Bone marrow (tissue), 2 donors: Measurements from ENCODE around the gene PGP.

Experiments
- DNase-seq, 2 donors: peaks; one replicate each; lab custom pipeline; 2025; lab: John Stamatoyannopoulos, UW

Gene PGP

DNA sequence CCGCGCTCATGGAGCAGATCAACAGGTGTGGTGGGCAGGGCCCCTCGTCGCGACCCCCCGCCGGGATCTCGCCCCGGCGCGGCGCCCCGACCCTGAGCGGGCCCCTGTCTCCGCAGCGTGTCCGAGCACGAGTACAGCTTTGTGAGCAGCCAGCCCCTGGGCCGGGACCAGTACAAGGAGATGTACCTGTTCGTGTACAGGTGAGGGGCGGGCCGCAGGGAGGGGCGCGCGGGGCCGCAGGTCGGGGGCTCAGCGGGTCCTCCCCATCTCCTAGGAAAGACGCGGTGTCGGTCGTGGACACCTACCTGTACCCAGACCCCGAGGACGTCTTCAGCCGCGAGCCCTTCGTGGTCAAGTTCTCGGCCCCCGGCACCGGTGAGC lies 22.5 kb upstream of the PGP start:
- no peak for DNase-seq

DNA sequence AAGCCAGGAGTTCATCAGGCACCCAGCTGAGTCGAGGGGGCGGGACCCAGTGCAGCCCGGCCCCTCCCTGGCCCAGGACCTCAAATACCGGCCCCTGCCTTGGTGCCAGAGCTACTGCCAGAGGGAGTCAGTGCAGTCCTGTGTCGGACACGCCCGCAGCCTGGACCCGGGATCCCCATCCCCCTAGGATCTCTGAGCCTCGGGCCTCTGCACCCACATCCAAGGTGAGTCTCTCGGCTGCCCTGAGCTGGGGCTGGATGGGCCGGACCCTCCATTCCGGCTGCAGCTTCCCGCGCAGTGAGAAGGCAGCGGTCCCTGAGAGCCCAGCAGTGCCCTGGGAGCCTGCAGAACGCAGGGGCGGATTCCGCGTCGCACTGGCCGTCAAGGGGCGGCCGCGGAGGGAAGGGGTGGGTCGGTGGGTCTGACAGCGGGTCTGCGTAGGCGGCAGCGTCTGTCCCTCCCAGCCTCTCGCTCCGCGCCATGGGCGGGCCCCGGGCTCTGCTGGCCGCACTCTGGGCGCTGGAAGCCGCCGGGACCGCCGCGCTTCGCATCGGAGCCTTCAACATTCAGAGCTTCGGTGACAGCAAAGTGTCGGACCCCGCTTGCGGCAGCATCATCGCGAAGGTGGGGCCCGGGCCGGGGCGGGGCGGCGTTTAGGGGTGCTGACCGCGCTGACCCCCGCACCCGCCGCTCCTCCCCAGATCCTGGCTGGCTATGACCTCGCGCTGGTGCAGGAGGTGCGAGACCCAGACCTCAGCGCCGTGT lies 21.9 kb upstream of the PGP start, which contains the start of gene DNASE1L2:
Gene DNASE1L2, plus strand, starts transcription at position 108 of the 765 bp plus-strand sequence. Its CDS starts 373 bp downstream, at position 481.
- no peak for DNase-seq

DNA sequence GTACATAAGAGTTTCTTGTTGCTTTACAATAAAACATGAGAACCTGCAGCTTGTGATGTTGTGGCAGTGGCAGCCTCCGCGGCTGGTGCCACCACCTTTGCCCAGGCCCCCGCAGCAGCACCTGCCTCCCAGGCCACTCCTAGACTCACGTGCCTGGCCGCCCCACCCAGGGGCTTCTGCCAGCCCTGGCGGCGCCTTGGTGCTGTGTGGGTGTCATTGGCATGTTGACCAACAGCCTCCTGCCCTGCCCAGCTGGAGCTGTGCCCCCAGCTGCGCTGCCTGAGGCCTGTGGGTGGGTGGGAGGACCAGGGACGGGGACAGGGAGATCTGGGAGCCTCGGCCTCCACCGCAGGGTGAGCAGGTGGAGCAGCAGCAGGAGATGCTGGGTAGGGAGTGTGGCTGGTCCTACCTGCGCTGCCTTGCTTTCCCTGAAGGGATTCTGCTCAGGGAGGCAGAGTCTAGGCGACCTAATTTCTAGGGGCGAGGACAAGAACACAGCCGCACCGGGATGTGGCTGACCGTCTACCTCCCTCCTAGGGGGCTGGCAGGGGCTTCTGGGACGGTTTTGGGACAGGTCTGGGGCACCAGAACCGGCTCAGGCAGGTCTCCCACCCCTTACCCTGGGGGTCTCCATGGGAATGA lies 21.2 kb upstream of the PGP start:
- no peak for DNase-seq

DNA sequence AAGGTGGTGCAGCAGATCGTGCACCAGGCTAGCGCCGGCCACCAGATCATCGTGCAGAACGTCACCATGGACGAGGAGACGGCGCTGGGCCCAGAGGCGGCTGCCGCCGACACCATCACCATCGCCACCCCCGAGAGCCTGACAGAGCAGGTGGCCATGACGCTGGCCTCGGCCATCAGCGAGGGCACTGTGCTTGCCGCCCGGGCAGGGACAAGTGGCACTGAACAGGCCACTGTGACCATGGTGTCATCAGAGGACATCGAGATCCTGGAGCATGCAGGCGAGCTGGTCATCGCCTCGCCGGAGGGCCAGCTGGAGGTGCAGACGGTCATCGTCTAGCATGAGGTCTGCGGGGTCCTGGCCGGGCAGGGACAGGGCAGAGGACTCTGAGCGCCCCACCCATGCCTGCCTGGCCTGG lies 20.6 kb upstream of the PGP start:
- no peak for DNase-seq

DNA sequence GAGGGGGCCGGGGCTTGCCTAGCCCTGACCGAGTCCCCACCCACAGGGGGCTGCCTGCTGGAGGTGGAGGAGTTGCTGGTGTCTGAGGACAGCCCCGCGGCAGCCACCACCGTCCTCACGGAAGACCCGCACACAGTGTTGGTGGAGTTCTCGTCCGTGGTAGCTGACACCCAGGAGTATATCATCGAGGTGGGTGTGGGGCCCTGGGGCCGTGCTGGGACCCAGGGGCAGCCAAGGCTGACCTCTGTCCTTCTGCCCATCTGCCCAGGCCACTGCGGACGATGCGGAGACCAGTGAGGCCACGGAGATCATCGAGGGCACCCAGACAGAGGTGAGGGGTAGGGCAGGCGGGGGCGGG lies 20.2 kb upstream of the PGP start:
- DNase-seq = no peak

DNA sequence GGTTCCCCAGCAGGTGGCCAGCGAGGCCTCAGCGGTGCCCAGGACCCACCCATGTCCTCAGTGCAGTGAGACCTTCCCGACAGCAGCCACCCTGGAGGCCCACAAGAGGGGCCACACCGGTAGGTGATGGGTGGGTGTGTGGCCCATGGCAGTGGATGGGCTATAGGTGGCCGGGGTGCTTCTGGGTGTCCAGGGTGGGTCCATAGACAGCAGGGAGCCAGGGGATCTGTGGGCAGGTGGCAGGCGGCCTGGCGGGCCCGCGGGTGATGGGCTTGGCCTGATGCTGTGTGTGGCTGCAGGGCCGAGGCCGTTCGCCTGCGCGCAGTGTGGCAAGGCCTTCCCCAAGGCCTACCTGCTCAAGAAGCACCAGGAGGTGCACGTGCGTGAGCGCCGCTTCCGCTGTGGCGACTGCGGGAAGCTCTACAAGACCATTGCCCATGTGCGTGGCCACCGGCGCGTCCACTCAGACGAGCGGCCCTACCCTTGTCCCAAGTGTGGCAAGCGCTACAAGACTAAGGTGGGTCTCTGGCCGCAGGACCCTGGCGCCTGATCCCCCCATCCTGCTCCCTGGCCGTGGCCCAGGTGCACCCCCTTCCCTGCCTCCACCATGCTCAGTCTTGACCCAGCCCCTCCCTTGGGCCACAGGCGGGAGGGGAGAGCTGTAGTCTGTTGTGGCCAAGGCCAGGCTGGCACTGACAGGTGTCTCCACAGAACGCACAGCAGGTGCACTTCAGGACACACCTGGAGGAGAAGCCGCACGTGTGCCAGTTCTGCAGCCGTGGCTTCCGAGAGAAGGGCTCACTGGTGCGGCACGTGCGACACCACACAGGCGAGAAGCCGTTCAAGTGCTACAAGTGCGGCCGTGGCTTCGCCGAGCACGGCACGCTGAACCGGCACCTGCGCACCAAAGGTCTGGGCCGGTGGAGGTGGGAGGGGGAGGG lies 19.5 kb upstream of the PGP start:
- DNase-seq = no peak

DNA sequence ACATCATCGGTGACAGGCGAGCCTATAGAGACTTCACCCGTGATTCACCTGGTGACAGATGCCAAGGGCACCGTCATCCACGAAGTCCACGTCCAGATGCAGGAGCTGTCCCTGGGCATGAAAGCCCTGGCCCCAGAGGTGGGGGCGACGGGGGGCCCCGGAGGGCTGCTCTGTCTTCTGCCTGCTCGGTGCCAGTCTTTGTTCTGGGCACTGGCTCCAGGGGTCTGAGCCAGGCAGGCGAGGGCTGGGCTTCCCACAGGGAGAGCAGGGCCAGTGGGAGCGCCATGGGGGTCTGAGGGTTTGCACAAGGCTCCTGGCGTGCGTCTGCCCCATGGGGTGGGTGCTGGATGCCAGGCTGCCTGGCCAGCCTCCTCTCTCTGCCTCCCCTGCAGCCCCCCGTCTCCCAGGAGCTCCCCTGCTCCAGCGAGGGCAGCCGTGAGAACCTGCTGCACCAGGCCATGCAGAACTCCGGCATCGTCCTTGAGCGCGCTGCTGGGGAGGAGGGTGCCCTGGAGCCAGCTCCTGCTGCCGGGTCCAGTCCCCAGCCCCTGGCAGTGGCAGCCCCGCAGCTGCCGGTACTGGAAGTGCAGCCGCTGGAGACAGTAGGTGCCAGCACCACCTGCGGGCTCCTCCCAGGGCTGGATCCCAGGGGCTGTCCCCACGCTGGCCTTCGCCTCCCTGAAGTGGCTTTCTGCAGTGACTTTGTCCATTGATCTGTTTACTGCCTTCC lies 18.6 kb upstream of the PGP start:
- DNase-seq = no peak

DNA sequence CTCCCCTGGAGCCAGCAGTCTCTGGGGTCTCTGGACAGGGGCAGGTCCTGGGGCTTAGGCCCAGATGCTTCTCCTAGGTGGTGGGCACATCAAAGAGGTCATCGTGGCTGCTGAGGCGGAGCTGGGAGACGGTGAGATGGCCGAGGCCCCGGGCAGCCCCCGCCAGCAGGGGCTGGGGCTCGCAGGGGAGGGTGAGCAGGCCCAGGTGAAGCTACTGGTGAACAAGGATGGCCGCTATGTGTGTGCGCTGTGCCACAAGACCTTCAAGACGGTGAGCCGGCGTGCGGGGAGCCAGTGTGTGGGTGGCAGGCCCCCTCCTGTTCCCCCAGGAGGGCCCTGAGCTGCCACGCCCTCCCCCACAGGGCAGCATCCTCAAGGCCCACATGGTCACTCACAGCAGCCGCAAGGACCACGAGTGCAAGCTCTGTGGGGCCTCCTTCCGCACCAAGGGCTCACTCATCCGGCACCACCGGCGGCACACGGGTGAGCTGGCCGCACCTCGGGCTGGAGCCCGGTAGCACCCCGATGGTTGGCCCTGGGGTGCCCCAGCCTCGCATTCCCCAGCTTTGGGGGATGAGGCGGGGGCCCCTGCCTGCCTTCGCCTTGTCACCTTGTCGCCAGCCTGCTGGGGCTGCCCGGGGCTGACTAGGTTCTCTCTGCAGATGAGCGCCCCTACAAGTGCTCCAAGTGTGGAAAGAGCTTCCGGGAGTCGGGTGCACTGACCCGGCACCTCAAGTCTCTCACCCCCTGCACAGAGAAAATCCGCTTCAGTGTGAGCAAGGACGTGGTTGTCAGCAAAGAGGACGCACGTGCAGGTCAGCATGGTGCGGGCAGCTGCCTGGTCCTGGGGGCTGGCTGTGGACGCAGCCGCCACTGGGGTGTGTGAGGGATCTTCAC lies 17.7 kb upstream of the PGP start:
- DNase-seq = no peak

DNA sequence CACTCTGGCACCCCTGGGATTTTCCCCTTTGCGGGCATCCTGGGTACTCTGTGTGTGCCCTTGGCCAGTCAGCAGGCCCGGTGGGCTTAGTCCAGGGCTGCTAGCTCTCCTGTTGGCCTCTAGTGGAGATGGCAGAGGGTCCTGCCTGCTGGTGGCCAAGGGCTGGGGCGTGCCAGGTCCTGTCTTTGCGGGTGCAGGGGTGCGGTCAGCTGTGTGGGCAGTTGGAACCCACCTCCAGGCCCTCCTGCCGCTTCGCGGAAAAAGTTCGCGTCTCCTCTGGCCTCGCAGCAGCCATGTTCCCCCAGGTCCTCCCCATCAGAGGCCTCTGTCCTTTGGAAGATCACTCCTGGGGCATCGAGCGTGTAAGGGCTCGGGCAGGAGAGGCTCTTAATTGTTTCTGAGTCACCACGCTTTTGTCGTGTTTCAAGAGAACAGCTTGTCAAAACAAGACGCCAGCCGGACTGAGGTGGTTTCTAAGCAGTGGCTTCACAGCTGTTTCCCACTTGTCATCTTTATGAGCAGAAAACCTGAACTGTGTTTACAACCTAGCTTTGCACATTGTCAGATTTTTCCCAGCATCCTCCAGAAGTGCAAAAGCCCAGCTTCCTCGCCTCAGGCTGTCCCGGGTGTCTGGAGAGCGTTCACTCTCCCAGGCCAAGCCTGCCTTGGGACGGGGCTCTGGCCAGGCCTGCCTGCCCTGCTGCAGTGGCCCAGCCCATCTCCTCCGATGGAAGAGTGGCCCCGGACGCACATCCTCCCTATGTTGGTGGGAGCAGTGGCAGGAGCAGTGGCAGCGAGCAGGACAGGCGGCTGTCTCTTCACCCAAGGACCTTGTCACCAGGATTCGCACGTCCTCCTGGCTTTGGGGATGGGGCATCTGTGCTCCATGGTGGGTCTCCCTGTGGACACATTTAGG lies 16.6 kb upstream of the PGP start:
- no peak for DNase-seq

DNA sequence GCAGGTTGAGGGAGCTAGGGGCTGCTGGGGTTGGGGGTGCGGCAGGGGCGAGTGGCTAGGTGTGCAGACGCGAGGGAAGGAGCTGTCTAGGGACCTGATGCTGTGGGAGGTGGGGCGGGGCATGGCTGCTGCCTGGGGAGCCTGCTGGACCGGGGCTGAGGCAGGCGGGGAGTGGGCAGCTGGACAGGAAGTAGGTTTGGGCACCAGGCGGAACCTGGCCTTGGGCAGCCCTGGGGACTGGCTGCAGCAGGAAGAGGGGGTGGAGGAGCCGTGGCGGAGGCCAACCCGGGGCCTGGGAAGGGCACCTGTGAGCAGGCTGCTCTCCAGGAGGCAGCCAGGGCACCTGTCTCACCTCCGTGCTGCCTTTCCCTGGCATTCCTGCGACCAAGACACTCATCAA lies 15.7 kb upstream of the PGP start:
- no peak for DNase-seq

DNA sequence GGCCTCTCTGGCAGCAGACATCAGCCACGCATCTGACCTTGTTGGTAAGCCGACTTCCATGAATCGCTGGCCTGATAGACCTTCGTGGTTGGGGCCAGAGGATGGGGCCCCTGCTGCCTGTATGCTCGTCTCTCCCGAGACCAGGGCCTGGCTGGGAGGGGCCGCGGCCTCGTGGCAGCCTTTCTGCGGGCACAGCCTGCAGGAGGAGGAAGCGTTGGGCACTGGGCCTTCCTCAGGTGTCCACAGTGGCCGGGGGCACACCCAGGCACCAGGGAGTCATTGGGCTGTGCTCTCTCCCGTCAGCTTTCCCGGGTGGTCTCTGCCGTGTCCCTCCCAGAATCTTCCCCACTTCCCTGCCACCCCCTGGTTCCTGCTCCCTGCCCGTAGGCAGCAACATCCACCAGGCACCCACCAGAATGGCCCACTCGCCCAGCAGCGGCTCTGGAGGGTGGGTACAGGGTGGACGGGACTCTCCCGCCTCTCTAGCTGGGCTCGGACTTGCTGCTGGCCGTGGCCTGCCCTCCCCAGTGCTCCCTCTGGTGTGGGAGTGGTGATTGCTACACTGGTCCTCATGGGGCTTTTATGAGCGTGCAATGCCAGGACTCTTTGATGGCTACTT lies 15.1 kb upstream of the PGP start:
- no peak for DNase-seq

DNA sequence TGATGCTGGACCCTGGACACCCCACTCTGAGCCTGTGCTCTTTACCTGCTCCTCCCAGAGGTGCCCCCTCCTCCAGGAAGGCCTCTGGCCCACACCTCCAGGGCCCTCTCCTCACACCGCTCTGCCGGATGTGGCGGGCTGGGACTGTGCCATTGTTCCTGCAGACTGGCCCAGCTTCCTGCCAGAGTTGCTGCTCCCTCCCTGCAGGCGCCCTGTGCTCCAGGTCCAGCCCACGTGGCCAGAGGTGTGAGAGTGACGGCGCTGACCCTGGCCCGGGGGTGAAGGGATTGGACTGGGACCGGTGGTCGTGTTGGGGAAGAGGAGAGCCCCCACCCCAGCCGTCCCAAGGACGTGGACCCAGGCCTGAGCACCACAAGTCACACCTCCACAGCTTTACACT lies 14.5 kb upstream of the PGP start:
- DNase-seq = no peak

DNA sequence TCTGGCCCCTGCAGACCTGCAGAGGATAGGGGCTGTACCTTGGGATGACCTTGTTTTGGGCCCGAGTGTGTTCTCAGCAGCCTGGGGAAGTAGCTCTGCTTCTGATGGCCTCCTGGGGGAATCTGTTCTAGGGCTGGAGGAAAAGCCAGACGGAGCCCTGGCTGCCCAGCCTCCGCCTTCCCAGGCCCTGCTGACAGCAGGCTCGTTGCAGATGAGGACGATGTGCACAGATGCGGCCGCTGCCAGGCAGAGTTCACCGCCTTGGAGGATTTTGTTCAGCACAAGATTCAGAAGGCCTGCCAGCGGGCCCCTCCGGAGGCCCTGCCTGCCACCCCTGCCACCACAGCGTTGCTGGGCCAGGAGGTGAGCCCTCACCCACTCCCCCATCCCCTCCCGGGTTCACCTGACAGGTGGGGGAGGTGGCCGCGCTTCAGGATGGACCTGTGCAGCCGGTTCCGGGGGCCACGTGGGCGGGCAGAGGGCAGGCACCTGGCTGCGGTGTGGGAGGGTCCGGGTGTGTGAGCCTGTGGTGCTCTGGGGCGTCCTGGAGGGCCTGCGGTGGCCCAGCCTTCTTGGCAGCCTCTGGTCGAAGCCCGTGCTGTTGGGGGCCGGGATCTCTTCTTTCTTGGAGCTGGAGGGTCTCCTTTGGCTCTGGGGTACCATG lies 13.7 kb upstream of the PGP start:
- DNase-seq = no peak

DNA sequence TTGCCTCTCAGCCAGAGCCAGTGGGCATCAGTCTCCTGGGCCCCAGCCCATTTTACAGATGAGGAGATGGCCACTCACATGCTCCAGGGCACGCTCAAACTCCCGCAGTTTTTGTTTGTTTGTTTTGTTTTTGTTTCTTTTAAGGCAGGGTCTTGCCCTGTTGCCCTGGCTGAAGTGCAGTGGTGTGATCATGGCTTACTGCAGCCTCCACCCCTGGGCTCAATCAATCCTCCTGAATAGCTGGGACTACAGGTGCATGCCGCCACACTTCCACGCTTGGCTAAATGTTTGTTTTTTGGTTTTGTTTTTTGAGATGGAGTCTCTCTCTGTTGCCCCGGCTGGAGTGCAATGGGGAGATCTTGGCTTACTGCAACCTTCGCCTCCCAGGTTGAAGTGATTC lies 12.3 kb upstream of the PGP start:
- DNase-seq = no peak

DNA sequence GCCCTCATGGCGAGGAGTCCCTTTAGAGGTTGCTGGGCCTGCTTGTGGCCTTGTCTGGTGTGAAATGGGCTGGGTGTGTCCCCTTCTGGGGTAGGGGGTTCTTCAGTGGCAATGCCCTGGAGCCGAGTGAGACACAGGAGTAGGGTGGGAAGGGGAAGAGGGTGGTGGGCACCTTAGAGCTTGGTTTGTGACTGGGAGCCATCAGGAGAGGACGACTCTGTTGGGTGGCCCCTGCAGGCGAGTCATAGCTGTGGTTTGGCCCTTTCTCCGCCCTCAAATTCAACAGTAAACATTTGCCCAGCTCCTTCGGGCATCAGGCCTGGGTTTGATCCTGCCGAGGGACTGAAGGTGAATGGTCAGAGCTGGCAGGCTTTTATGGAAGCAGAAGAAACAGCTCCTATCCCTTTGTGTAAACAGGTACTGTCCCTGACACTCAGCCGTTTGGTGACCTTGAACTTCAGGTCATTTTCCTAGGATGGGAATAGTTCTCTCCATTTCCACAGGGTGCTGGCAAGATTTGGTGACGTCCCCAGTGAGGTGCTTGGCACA lies 11.7 kb upstream of the PGP start:
- no peak for DNase-seq

DNA sequence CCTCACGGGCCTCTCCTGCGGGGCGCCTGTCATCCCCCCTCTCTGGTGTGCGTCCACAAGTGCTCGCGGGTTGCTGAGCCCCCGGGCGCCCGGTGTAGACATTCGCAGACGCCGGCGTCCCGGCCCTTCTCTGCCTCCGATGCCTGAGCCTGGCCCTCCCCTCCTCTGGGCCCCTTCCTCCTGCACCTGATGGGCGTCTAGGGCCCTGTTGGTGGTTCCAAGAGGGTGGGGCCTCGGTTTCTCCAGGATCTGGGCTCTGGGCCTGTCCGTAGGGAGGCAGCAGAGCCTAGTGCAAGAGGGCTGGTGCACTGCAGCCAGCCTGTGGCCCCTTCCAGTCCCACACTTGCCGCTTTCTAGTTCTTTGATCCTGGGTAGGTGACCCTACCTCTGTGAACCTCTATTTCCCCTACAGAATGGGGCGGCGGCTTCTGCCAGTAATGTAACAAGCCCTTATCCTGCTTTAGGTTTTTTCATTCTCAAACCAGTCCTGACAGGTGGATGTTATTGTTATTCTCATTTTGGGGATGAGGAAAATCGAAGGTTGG lies 9.4 kb upstream of the PGP start:
- peak in 1 of 2 donors; percentile 46 for DNase-seq

DNA sequence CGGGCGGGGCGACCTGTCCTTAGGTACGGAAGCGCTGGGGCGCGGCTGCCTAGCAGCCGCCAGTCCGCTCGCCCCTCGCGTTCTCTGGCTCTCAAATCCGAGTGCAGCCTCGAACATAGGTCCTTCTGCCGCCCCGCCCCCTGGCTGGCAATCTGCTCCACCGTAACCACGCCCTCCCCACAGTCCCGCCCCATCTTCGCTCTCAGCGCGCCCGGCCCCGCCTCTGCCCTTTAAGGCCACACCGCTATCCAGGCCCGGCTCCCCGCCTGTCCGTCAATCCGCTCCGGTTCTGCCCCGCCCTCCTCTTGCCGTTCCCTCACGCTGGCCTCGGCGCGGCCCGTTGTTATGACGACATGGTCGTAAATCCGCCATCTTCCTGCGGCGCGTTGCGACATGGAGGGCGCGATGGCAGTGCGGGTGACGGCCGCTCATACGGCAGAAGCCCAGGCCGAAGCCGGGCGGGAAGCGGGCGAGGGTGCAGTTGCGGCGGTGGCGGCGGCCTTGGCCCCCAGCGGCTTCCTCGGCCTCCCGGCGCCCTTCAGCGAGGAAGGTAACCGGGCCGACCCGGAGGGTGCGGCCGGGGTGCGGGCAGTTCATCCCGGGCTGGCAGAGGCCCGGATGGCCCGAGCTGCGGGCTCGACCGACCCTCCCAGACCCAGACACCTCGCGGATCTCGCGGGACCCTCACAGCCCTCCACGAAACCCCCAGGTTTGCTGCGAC lies 8.7 kb upstream of the PGP start, which contains the start of gene E4F1:
Gene E4F1, plus strand, starts transcription at position 371 of the 721 bp plus-strand sequence. Its CDS starts 23 bp downstream, at position 394.
- DNase-seq = peak; percentile 94 to 99
